ENCODE results near the gene CDH6. TPM values are rescaled to one million over a fixed set of nuclear protein-coding genes. Genes with fewer than 3 reads are reported as not detected.

Gene CDH6
- total and polyA plus RNA-seq, 2 of the 4 experiments (the other 2 are of a cell fraction), result 72.2 to 232 TPM

- H3K4ac ChIP-seq (ENCODE audit: low read depth, low read length), result no peak overlapping the region
- no peak overlapping the region for H2AFZ ChIP-seq (replicated peaks; ENCODE audit: low read length, poor library complexity)
- in situ Hi-C loops (cut with MboI; ENCODE audit: low sequenced_read_pairs), result no loop called here
- H2BK5ac ChIP-seq (ENCODE audit: low read depth, low read length, poor library complexity, severe bottlenecking), result no peak overlapping the region
- no peaks in the 10 kb centered on the region for H3K9me3 ChIP-seq (ENCODE audit: control insufficient read depth, insufficient read depth, low read length)
- ChIA-PET CTCF (interaction anchor here (0.7 kb wide), 1 partner anchor 1016 kb away, joined by 3 read pairs; no protein-coding TSS in a partner anchor), POLR2A (ENCODE audit: unreplicated experiment) (no interaction called here)
- dilution Hi-C loops (cut with HindIII; ENCODE audit: low sequenced_read_pairs, unreplicated experiment), result no loop called here
- no peak overlapping the region for H3K4me3 ChIP-seq (ENCODE audit: insufficient read depth, low read depth, low read length)
- H4K91ac ChIP-seq (ENCODE audit: insufficient read depth, low read depth, low read length), result no peak overlapping the region
- no peak overlapping the region for H3K27ac ChIP-seq (ENCODE audit: insufficient read depth, low read length)
- no peak overlapping the region for H2BK20ac ChIP-seq (ENCODE audit: low read depth, low read length)
- BruUV-seq (replicated peaks), result no TSS peak
- peaks cover 2% of the 10 kb centered on the region; the same call in 1 of the 2 replicates for H3K4me1 ChIP-seq (ENCODE audit: control insufficient read depth, insufficient read depth, low read length)
- TF ChIP-seq POLR2A (IDR thresholded peaks at IDR 0.05; ENCODE audit: low read depth, low read length) (no peak), RCOR1 (IDR thresholded peaks at IDR 0.05; ENCODE audit: insufficient replicate concordance, low read length) (no peak), RFX5 (IDR thresholded peaks at IDR 0.05; ENCODE audit: low read depth, low read length) (no peak), BHLHE40 (IDR thresholded peaks at IDR 0.05; ENCODE audit: low read depth, low read length) (no peak), MXI1 (IDR thresholded peaks at IDR 0.05; ENCODE audit: borderline replicate concordance, low read depth, low read length) (no peak), MAZ (IDR thresholded peaks at IDR 0.05; ENCODE audit: borderline replicate concordance, low read depth, low read length) (no peak), ELK1 (IDR thresholded peaks at IDR 0.05; ENCODE audit: borderline replicate concordance, low read depth, low read length) (no peak), FOS (IDR thresholded peaks at IDR 0.05; ENCODE audit: low read depth, low read length) (no peak), NFE2L2 (IDR thresholded peaks at IDR 0.05; ENCODE audit: low read depth, low read length) (no peak), RAD21 (IDR thresholded peaks at IDR 0.05; ENCODE audit: low read length) (no peak), MAFK (IDR thresholded peaks at IDR 0.05; ENCODE audit: low read depth, low read length) (no peak), SMC3 (IDR thresholded peaks at IDR 0.05; ENCODE audit: low read depth, low read length) (no peak), USF2 (IDR thresholded peaks at IDR 0.05; ENCODE audit: low read depth, low read length) (no peak), CTCF (conservative IDR thresholded peaks at IDR 0.05; ENCODE audit: low read depth, low read length) (no peak)
- H2BK15ac ChIP-seq (ENCODE audit: low read depth, low read length), result no peak overlapping the region
- no peak overlapping the region for H2AK5ac ChIP-seq (ENCODE audit: low read depth, low read length)
- no peaks in the 10 kb centered on the region for H3K79me1 ChIP-seq (ENCODE audit: low read depth in 1 of 2, low read length in 2 of 2)
- no peak overlapping the region for H3K4me2 ChIP-seq (ENCODE audit: low read depth, low read length)
- H3K36me3 ChIP-seq (ENCODE audit: control insufficient read depth, insufficient read depth, low read length), result no peaks in the 10 kb centered on the region
- H4K20me1 ChIP-seq (ENCODE audit: insufficient read depth, low read length), result no peaks in the 10 kb centered on the region
- H3K18ac ChIP-seq (ENCODE audit: low read depth, low read length), result no peak overlapping the region
- no peak overlapping the region for H3K23ac ChIP-seq (ENCODE audit: low read depth, low read length)
- H2BK120ac ChIP-seq (ENCODE audit: low read depth, low read length), result no peak overlapping the region
- WGBS, 2 experiments (ENCODE audit: extremely low coverage in 2 of 2, insufficient read length in 1 of 2), result 100% methylated on average over 1 of the region's 3 CpGs; no CpG with 5 or more reads in 1 of the 2 experiments
- no peaks in the 10 kb centered on the region for H3K27me3 ChIP-seq (ENCODE audit: control insufficient read depth, insufficient read depth, low read length)
- no peaks in the 10 kb centered on the region for H3K9me1 ChIP-seq (ENCODE audit: insufficient read depth, low read length)
- DNase-seq (no peak), ATAC-seq (ENCODE audit: low read depth) (no peak)
- H4K5ac ChIP-seq (ENCODE audit: low read depth, low read length), result no peak overlapping the region
- H3K56ac ChIP-seq (ENCODE audit: extremely low read depth, insufficient read depth, low read length), result no peak overlapping the region
- H2AK9ac ChIP-seq (replicated peaks; ENCODE audit: low read depth, low read length, poor library complexity), result no peak overlapping the region
- no peak overlapping the region; the same call in 1 of the 2 replicates for H3K14ac ChIP-seq (replicated peaks; ENCODE audit: low read depth, low read length)
- intact Hi-C loops (cut with micrococcal nuclease), result no loop called here
- no peak overlapping the region for H4K8ac ChIP-seq (ENCODE audit: low read depth in 2 of 2, low read length in 2 of 2)
- H3K9ac ChIP-seq (ENCODE audit: low read depth, low read length), result no peak overlapping the region
These were observed 19.9 kb upstream of the CDH6 start for GRCh38 chr5:31173614-31174013.

Measured in IMR-90 (cell line).